Activated CD4-positive, alpha-beta T cell treated with anti-CD3 and anti-CD28 coated beads, Interleukin-2, Interleukin-4, amounts not matched to agents 100 ng/mL and 50 ng/mL, durations not matched to agents 16 hours and 8 hours (primary cell): ENCODE results near the gene CIAPIN1.

Experiments used
- DNase-seq: peaks from one replicate; pipeline ENCODE4 v3.0.0-alpha.2; 2020; ENCODE audit warnings: low spot score

The CIAPIN1 gene

DNA sequence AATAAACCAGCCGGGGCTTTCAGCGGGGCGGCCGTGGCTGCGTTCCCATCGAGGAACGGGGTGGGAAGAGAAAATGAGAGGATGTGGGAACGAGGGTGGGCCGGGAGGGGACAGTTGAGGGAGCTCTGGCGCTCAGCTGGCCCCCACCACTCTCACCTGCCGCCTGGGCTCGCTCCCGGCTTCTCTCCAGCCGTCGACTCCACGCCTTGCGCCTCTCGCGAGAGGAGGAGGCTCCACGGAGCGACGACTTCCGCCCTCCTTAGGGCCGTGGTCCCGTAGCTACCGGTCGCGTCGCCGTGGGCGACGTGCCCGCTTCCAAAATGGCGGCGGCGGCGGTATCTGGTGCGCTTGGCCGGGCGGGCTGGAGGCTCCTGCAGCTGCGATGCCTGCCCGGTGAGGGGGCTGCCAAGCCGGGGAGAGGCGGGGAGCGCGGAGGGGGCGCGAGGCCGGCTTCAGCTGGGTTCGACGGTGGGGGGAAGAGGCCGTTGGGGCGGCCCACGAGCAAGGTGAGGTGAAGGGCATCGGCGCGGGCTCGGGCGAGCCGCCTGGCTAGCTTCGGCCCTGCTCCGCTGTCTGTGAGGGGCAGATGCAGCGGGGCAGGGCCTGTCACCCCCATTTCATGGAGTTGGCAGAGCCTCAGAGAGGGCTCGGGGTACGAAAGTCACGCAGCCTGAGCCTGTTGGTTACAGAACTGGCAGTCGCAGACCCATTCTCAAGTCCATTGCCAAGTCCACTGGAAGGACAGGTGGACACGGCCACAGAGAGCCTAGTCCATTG lies at the start of gene CIAPIN1, which contains the start of gene COQ9:
Gene CIAPIN1 (minus strand): TSS at position 200 of the 777 bp plus-strand sequence. CDS start 6,457 bp downstream, outside the sequence.
Gene COQ9 (plus strand): TSS at position 294 of the 777 bp plus-strand sequence. CDS start 27 bp downstream, at position 321.
- DNase-seq = peak; percentile 96

DNA sequence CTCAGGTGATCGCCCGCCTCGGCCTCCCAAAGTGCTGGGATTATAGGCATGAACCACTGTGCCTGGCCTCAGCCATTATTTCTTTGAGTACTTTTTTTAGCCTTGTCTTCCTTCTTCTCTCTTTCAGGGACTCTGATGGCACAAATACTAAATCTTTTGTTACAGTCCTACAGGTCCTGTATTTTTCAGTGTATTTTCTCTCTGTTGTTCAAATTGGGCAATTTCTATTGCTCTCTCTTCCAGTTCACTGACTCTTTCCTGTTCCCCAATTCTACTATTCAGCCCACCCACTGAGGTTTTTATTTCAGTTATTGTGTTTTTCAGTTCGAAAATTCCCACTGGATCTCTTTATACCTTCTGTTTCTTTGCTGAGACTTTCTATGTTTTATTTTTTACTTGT lies 46.6 kb upstream of the CIAPIN1 start:
- no peak for DNase-seq

DNA sequence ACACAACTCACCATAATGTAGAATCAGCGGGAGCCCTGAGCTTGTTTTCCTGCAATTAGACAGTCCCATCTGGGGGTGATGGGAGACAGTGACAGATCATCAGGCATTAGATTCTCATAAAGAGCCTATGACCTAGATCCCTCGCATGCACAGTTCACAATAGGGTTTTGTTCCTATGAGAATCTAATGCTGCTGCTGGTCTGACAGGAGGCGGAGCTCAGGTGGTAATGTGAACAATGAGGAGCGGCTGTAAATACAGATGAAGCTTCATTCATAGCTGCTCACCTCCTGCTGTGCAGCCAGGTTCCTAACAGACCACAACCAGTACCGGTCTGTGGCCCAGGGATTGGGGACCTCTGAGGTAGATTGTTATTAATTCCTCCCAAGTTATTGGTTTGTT lies 42.0 kb upstream of the CIAPIN1 start:
- DNase-seq = no peak

DNA sequence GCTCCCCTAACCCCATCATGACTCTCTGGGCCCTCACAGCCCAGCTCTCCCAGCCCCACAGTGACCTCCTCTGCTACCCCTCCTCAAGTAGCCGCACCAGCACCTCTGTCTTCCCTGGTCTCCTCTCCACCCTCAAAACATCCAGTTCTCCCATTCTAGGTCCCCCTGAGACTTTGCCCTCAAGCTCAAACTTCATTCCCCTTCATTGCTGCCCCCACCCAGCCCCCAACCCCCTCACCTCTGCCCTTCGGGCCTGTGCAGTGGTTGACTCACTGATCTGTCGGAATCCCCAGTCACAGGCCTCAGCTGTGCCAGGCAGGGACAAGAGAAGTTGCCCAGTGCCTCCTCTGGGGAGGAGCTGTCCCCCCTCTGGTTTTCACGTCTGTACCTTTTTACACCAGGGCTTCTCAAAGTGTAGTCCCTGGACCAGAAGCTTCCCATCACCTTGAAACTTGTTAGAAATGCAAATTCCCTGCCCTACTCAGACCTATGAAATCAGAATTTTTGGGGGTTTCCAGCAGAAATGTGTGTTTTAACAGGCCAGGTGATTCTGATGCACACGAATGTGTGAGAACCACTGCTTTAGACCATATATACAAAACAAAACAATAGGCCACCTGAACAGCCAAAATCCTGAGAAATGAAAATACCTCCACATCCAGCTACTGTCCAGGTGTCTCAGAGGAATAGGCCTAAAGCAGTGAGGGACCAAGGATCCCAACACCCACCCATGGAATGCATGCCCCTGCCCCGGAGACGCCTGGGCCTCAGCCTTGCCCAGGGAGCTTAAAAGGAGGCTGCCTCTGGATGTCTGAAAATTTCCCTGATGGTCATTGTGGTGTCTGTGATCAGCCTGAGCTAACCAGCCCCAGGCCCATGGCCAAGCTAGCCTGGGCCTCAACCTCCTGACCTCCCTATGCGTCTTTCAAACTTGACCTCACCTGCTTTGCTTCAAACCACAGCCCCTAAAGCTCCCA lies 40.0 kb upstream of the CIAPIN1 start:
- DNase-seq = no peak

DNA sequence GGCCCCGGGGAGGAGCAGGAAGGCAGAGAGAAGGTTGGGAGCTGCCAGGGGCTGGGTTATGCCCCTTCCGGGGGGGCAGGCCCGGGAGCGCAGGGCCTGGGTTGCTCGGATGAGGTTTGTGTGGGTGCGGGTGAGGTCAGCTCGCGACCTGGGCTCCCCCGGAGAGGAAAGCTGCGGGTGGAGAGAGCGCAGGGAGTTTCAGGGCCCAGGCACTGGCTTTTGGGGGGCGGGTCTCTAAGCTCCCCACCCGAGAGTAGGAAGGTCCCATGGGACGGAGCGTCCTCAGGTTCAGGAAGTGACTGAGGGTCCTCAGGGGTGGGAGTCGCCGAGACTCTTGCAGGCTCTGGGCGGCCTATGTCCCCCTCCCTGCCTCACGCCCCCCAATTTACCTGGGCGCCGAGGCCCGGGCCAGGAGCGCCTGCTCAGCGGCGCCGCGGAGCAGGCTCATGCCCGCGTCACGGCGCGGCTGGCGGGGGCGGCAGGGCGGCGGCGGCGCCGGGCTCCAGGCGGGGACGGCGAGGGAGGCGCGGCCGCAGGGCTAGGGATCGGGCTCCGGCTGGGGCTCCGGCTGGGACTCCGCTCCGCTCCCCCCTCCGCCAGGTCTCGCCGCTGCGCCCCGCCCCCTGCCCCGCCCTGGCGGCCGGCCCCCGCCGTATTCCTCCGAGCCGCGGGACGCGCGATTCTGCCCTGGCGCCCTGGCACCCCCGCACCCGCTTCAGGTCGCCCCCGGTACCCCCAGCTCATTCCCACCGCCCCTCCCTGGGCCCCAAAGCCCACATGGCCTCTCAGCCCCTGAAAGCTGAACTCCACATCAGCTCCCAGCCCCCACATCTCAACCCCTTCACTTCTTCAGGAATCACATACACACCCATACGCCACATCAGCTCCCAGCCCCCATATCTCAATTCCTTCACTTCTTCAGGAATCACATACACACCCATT lies 39.0 kb upstream of the CIAPIN1 start, which contains the start of gene DOK4:
Gene DOK4 (minus strand): TSS at position 578 of the 942 bp plus-strand sequence. CDS start 6,986 bp downstream, outside the sequence.
- DNase-seq = peak; percentile 76

DNA sequence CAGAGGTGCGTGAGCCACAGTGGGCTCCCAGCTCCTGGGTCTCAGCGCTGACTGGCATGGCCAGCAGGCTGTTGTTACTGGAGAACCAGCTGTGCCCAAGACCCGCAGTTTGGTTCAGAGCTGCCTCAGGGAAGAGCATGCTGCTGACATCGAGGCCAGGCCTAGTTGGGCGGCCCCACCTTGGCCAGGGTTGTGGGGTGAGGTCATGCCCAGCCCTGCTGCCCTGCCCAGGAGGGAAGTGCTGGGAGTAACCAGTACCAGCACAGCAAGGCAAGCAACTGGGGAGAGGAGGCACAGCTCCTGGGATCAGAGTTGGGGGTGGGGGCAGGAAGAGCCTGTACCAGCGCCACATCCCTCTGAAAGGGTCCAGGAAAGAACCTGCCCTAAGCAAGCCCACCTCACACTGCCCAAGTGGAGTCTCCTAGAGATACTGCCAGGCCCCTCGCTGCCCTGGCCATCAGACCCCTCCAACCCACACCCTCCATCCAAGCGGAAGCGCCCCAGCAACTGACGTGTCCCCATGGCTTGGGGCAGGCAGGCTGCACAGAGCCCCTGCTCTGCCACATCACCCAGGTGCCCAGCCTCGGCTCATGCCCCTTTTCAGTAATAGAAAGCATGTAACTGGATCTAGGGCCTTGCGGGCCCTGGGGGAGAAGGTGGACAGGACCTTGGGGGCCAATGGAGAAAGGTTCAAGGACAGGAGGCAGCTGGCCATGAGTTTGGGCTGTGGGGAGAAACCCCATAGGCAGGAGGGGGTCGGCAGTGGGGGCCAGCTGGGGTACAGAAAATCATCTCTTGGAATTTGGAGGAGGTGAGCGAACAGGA lies 38.1 kb upstream of the CIAPIN1 start:
- DNase-seq = no peak

DNA sequence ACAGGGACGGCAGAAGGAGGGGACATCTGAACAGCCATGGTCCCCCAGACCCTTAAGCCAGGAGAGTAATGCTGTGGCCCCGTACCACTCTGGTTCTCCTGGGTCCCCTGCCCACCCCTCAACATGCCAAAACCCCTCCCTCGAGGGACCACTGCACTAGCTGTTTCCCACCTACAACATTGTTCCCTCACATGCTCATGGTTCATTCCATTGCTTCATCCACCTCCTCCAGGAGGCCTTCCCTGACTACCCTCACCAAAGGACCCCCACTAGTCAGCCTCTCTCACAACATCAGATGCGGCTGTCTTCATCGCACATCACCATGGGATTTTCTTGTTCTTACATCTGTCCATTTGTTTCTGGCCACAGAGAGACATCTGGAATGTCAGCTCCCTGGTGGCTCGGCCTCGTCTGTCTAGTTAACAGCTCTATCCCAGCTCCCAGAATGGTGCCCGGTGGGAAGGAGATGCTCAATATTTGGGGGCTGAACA lies 37.4 kb upstream of the CIAPIN1 start:
- DNase-seq = no peak

DNA sequence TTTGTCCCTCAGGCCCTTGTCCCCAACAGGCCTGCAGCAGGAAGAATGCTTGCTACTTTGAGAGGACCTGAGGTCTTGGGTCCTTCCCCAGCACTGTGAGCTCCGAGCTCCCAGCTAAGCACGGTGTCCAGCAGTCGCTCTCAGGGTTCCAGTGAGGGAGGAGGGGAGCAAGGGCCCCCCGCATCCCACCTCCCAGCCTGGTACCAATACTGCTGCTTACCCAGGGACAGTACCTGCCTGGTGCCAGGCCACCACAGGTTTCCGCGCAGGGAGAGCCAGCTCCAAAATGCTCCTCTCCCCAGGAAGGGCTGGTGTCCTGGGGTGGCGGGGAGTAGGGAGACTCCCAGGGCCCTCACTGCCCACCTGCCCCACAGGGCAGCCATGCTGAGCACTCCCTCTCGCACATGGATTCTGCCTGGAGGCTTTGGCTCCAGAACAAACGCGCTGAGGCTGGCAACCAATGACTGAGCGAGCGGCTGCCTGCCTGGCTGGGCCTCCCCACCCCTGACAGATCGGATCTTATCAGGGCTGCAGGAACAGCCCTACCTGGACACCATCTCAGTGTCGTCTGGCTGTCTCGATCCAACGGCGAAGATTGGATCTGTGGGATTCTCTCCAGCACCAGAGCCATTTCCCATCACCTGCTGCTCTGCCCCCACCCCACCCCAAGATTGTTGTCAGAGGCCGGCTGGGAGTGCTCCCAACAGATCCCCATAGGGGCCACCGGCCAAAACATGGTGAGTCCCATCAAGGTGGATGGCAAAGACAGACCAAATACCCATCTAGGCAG lies 36.7 kb upstream of the CIAPIN1 start:
- no peak for DNase-seq

DNA sequence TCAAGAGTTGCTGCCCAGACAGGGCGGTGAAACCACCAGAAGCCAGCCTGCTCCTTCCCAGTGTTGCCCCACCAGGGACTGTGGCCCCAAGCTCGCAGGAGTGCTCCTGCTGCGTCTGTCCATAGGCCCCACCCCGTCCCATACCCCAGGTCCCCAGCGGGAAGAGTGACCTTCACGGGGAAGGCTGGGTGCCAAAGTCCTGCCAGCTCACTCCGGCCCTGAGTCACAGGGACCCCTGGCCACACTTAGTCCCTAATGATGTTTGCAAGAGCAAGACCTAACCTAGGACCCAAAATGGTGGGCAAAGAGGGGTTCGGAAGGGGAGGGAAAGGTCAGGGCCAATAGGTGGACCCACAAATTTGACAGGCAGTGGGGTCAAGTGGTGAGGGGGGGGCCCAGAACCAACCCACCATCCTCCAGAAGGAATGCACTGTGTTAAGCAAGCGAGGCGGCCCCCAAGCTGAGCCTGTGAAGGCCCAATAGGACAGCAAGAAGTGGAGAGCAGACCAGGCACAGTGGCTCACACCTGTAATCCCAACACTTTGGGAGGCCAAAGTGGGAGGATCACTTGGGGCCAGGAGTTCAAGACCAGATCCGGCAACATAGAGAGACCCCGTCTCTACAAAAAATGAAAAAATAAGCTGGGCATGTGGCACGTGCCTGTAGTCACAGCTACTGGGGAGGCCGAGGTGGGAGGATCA lies 35.8 kb upstream of the CIAPIN1 start:
- no peak for DNase-seq

DNA sequence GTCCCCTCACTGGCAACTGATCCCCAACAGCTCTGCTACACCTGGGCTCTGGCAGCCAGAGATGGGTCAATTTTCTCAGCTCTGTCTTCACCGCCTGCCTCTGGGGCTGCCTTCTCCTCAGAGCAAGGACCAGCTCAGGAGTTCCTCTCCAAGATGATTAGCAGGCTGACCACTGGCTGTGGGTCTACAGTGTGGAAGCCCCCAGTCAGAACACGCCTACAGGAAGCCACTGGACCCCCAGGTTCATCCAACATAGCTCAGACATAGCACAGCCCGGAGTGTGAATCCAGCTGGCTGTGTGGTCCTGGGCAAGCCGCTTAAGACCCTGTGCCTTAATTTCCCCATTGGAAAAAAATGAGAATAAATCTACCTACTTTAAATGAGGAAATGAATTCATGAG lies 34.2 kb upstream of the CIAPIN1 start:
- DNase-seq = no peak

DNA sequence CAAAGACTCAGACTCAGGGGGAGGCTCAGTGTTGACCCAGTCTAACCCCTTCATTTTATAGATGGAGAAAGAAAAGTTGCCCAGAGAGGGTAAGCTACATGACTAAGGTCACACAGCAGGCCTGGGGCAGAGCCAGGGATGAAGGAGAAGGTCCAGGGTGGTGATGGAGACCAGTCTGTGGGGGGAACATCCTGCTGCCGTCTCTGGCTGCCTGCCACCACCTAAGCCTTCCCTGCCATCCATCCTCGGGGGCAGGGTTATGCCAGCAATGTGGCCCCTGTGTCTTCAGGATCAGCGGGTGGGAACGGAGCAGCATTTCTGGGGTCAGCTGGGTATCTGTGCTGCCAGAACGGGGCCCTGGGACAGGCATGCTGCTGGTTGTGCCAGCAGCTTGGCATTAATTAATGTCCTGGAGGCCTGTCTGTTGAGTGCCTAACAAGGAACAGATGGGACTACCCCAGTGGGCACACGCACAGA lies 33.6 kb upstream of the CIAPIN1 start:
- DNase-seq = no peak

DNA sequence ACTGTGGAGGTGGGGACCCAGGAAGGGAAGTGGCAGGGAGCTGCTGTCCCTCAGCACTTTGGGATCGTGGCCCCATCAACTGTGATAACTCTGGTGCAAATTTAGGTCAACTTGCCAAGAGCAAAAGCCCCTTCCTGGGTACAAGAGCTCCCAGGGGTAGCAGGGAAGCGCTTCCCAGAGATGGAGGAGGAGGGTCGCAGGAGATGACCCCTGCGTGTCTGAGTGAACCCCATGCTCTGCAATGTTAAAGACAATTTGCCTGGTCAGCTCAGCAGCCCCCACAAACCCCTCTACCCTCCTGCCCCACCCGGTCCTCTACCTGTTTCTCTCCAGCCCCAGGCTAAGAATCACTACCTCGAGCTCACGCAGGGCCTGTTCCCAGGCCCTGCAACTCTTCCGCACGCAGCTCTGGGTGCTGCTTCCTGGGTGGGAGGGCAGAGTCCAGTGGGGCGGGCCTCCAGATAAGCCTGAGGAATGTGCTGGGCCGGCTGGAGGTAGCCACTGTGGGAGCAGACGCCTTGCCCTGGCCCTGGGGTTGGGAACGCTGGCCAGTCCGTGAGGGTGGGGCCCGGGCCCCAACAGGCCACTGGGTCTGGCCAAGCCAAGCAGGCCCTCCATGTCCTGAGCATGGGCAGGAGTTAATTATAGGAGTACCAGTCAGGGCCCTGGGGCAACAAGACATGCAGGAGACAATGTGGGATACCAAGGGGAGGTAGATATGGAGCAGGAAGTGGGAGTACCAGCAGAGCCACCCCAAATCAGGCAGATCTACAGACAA lies 33.0 kb upstream of the CIAPIN1 start:
- no peak for DNase-seq

DNA sequence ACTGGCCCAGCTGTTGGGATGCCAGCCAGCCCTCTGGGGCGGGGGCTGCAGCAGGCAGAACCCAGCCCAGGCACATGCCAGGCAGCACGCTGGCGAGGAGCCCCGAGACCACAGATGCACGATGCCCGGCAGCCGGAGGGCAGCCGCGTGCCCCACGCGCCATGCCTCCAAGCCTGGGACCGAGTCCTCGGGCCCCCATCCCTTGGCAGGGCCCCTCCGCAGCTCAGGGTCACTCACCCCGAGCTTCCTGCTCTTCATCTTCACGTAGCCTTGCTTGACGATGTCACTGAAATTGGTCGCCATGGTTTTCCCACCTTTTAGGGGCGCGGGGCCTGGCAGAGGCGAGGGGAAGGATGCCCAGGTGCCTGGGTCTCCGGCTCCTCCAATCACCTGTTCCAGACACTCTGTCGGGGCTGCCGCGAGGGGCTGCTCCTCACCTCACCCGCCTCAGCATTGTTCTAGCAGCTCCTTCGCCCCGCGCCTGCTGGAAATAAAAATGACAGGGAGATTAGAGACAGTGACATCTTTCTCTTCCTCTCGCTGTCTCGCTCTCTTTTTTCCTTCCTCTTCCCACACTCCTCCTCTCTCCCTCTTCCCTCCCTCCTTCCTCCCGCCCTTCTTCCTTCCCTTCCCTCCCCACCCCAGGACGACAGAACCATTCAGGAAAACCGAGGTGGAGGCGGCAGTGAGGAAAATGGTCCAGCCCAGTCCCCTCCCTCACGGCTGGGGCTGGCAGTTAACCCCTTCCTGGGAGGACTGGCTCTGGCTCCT lies 32.2 kb upstream of the CIAPIN1 start:
- no peak for DNase-seq

DNA sequence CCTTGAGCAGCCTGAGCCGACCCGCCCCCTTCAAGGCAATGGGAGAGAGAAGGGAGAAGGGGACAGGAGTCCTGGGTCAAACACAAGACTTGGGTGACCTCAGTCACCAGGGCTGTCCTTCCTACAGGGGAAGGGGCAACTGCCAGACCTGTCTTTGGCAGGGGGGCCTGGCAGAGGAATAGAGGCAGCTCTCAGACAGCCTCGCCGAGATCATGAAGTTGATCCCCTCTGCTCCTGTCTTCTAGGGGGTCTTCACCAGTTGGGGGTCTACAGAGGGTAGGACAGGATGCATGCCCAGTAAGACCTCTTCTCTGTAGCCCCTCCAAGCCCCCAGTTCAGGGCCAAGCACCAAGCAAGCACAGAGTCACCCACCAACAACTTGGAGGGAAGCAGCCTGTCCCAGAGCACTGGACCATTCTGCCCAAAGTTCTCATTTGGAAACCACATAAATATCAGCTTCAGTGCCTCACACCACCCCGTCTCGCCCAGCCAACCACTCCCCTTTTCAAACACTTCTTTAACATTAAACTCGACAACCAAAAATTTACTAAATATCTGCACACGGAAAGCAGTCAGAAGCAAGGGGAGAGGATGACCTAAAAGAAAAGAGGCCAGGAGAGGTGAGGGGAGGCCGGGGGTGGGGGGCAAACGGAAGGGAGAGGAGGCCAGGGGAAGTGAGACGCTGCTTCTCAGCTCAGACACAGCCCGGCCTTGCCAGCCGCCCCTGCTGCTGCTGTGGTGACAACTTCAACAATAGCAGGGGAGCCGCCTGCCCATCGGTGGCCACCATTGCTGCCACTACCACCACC lies 31.4 kb upstream of the CIAPIN1 start:
- DNase-seq = no peak

DNA sequence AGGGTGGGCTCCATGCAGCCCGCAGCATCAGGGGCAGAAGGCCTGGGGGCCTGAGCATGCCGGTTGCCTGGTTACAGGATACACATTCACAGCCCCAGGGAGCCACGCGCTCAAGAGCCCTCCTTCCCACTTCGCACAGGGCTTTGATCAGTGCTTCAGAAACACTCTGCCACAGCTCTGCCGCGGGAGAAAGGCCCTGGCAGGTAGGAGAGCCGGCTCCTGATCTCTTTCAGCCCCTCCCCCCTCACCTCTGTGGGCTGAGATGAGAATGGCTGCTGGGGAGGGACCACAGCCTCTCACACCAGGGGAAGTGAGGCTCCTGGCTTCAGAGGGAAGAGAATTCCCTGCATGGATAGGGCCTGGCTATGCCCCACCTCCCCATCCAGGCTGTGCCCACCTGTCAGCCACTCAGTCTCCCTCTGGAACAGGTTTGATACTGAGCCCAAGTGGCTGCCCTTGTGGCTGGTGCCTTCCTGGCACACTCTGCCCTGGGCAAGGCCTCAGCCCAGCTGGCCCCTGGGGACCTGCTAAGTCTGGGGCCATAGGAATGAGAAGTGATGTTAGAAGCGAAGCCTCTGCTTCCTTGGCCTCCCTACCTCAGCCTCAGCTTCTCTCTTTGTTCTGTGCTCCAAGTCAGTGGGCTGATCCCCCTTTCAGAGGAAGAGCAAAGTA lies 30.5 kb upstream of the CIAPIN1 start:
- no peak for DNase-seq
